ENCODE data around the gene MAB21L4.

- TF ChIP-seq CTCF (IDR thresholded peaks at IDR 0.05) (no peak), POLR2A (IDR thresholded peaks at IDR 0.05) (no peak), EP300 (IDR thresholded peaks at IDR 0.05) (no peak)
These were observed 20.5 kb downstream of the MAB21L4 start for GRCh38 chr2:240875228-240876034.
